Measurements from ENCODE around the gene NKAIN2. TPM values are rescaled to one million over a fixed set of nuclear protein-coding genes. Genes with fewer than 3 reads are reported as not detected.

Gene NKAIN2
- total and polyA plus RNA-seq, 2 donors (not counting 3 experiments of a cell fraction or from before 2014, with no cell fraction given) = 0.03 TPM; not detected in 1

- POLR2A ChIA-PET = no interaction called here
- no peak for TF ChIP-seq FOS (IDR thresholded peaks at IDR 0.05; ENCODE audit: borderline replicate concordance, insufficient read depth, low read length)
- no peak for TF ChIP-seq POLR2A (IDR thresholded peaks at IDR 0.05; ENCODE audit: low read depth, low read length)
- TF ChIP-seq MYC (IDR thresholded peaks at IDR 0.05; ENCODE audit: low read depth, low read length) = no peak
- TF ChIP-seq GATA2 (IDR thresholded peaks at IDR 0.05; ENCODE audit: insufficient read depth, insufficient read length, low read depth, low read length) = no peak
- TF ChIP-seq MAX (IDR thresholded peaks at IDR 0.05; ENCODE audit: insufficient read depth, insufficient read length) = no peak
- no peak for TF ChIP-seq POLR2AphosphoS5 (IDR thresholded peaks at IDR 0.05; ENCODE audit: insufficient read depth, low read depth, low read length)
- TF ChIP-seq EZH2 (IDR thresholded peaks at IDR 0.05; ENCODE audit: borderline replicate concordance, low read depth, low read length, severe bottlenecking) = no peak
- TF ChIP-seq, protein P1, sequence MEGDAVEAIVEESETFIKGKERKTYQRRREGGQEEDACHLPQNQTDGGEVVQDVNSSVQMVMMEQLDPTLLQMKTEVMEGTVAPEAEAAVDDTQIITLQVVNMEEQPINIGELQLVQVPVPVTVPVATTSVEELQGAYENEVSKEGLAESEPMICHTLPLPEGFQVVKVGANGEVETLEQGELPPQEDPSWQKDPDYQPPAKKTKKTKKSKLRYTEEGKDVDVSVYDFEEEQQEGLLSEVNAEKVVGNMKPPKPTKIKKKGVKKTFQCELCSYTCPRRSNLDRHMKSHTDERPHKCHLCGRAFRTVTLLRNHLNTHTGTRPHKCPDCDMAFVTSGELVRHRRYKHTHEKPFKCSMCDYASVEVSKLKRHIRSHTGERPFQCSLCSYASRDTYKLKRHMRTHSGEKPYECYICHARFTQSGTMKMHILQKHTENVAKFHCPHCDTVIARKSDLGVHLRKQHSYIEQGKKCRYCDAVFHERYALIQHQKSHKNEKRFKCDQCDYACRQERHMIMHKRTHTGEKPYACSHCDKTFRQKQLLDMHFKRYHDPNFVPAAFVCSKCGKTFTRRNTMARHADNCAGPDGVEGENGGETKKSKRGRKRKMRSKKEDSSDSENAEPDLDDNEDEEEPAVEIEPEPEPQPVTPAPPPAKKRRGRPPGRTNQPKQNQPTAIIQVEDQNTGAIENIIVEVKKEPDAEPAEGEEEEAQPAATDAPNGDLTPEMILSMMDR (IDR thresholded peaks at IDR 0.05; ENCODE audit: extremely low read depth in 1 of 2, insufficient read depth in 1 of 2, low read depth in 1 of 2, low read length in 2 of 2) = no peak
- no peak for TF ChIP-seq JUN (IDR thresholded peaks at IDR 0.05; ENCODE audit: borderline replicate concordance, insufficient read depth, insufficient read length, low read depth)
- dilution Hi-C loops (cut with MboI; ENCODE audit: extremely low pct_ligation_motif_present, low sequenced_read_pairs) = no loop called here
These were observed 150.3 kb downstream of the NKAIN2 start for GRCh38 chr6:123953920-123954319.

More at GRCh38 chr6:123953920-123954319, 150.3 kb downstream of the NKAIN2 start:
- no peaks in the 10 kb centered on the region for H3K79me2 ChIP-seq (ENCODE audit: control insufficient read depth, insufficient read depth, low read length)
- H3K9me1 ChIP-seq (replicated peaks; ENCODE audit: control insufficient read depth, extremely low read depth, insufficient read depth, low read length) = no peaks in the 10 kb centered on the region
- H3K9ac ChIP-seq (replicated peaks; ENCODE audit: extremely low read depth, insufficient read depth, low read length) = no peak overlapping the region
- CTCF ChIA-PET = no interaction called here
- H4K20me1 ChIP-seq (replicated peaks; ENCODE audit: control insufficient read depth, extremely low read depth, insufficient read depth, low read length) = no peaks in the 10 kb centered on the region
- H3K4me1 ChIP-seq (ENCODE audit: control insufficient read depth, extremely low read depth, insufficient read depth, low read length) = no peaks in the 10 kb centered on the region
- no peaks in the 10 kb centered on the region for H3K27me3 ChIP-seq (ENCODE audit: control insufficient read depth in 2 of 2, insufficient read depth in 2 of 2, low read length in 2 of 2)
- no peak overlapping the region for H2AFZ ChIP-seq (ENCODE audit: low read depth, low read length)
- BruUV-seq (replicated peaks) = no TSS peak
- H3K36me3 ChIP-seq (ENCODE audit: control insufficient read depth in 2 of 2, extremely low read depth in 1 of 2, insufficient read depth in 2 of 2, low read length in 2 of 2) = no peaks in the 10 kb centered on the region
- no peaks in the 10 kb centered on the region for H3K9me3 ChIP-seq (replicated peaks; ENCODE audit: control insufficient read depth, insufficient read depth, low read length)
- no peak overlapping the region for H3K4me3 ChIP-seq (replicated peaks in 1 of 3; ENCODE audit: insufficient read depth in 1 of 3, low read depth in 1 of 3, low read length in 3 of 3)
- FAIRE-seq (no peak), DNase-seq (ENCODE audit: low read depth, low spot score) (no peak)
- H3K27ac ChIP-seq (ENCODE audit: insufficient read depth, low read depth, low read length) = no peak overlapping the region
- intact Hi-C loops (cut with micrococcal nuclease) = no loop called here
- no peak overlapping the region for H3K4me2 ChIP-seq (ENCODE audit: insufficient read depth, low read length)
